ENCODE data around the gene C16orf96.

DNA sequence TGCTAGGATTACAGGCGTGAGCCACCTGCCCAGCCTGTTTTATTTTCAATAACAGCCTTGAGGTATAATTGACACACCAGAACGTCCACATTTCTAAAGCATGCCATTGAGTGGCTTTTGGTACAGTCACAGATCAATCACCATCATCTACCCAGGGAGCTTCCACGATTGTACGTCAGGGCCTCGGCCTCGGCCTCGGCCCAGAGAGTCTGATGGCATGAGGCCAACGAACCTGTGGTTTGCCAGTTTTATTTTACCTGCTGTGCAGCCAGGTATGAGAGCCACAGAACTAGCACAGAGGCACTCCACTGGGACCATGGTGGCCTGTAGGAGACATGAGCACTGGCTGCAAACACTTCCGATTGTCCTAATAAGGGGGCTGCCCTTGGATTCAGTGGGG lies 50.2 kb downstream of the C16orf96 start:
- TF ChIP-seq, protein P1, sequence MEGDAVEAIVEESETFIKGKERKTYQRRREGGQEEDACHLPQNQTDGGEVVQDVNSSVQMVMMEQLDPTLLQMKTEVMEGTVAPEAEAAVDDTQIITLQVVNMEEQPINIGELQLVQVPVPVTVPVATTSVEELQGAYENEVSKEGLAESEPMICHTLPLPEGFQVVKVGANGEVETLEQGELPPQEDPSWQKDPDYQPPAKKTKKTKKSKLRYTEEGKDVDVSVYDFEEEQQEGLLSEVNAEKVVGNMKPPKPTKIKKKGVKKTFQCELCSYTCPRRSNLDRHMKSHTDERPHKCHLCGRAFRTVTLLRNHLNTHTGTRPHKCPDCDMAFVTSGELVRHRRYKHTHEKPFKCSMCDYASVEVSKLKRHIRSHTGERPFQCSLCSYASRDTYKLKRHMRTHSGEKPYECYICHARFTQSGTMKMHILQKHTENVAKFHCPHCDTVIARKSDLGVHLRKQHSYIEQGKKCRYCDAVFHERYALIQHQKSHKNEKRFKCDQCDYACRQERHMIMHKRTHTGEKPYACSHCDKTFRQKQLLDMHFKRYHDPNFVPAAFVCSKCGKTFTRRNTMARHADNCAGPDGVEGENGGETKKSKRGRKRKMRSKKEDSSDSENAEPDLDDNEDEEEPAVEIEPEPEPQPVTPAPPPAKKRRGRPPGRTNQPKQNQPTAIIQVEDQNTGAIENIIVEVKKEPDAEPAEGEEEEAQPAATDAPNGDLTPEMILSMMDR (IDR thresholded peaks at IDR 0.05), result no peak
- TF ChIP-seq POLR2A (IDR thresholded peaks at IDR 0.05), result no peak
